Temporal lobe (tissue), 2 donors: ENCODE measurements around the gene KRTAP1-5. TPM values are rescaled to one million over a fixed set of nuclear protein-coding genes. Genes with fewer than 3 reads are reported as not detected.

Experiments
- small RNA-seq: library from RNA; depleted of rRNA; stranded (forward); fragments of <200 nt; gene quantifications from one replicate; pipeline ENCODE3, GENCODE V24; 2014; ENCODE audit warnings: low replicate concordance
- total RNA-seq: library from RNA; depleted of rRNA; stranded (reverse); fragments of >200 nt; gene quantifications from one replicate; pipeline ENCODE4 v1.2.3, GENCODE V29; 2014

KRTAP1-5 gene
- total RNA-seq, 1 donor from 2014 or later: not detected

Small RNA genes lying within 50 kb of the gene (small RNA-seq; reads per million reads assigned to genes)
- not detected for gene KRTAP3-4P

Other genes with a start within 250 kb of the KRTAP1-5 start
- gene KRT27, start 244.7 kb downstream of the KRTAP1-5 start, total RNA-seq: 0.25 TPM
- gene KRT28, start 227.2 kb downstream of the KRTAP1-5 start, total RNA-seq: 0.25 TPM
- gene KRT10, start 204.6 kb downstream of the KRTAP1-5 start, total RNA-seq: 4.4 TPM
- gene KRT12, start 160.0 kb downstream of the KRTAP1-5 start, total RNA-seq: not detected
- 0.25 TPM for gene KRT20, start 142.0 kb downstream of the KRTAP1-5 start, total RNA-seq
- gene KRT23, start 89.6 kb downstream of the KRTAP1-5 start, total RNA-seq: 0.25 TPM
- not detected for gene KRT39, start 60.3 kb downstream of the KRTAP1-5 start, total RNA-seq
- not detected for gene KRT40, start 42.9 kb downstream of the KRTAP1-5 start, total RNA-seq
- gene KRTAP3-3, start 33.0 kb downstream of the KRTAP1-5 start, total RNA-seq: not detected
- gene KRTAP3-2, start 27.3 kb downstream of the KRTAP1-5 start, total RNA-seq: not detected
- not detected for gene KRTAP3-1, start 18.1 kb downstream of the KRTAP1-5 start, total RNA-seq
- not detected for gene KRTAP1-4, start 3.0 kb upstream of the KRTAP1-5 start, total RNA-seq
- not detected for gene KRTAP1-3, start 7.7 kb upstream of the KRTAP1-5 start, total RNA-seq
- gene KRTAP1-1, start 14.2 kb upstream of the KRTAP1-5 start, total RNA-seq: not detected
- gene KRTAP2-1, start 20.1 kb upstream of the KRTAP1-5 start, total RNA-seq: not detected
- not detected for gene KRTAP2-2, start 28.0 kb upstream of the KRTAP1-5 start, total RNA-seq
- not detected for gene KRTAP2-3, start 32.9 kb upstream of the KRTAP1-5 start, total RNA-seq
- gene KRTAP2-4, start 38.7 kb upstream of the KRTAP1-5 start, total RNA-seq: not detected
- not detected for gene KRTAP4-7, start 56.9 kb upstream of the KRTAP1-5 start, total RNA-seq
- not detected for gene KRTAP4-8, start 70.9 kb upstream of the KRTAP1-5 start, total RNA-seq
- gene KRTAP4-16, start 75.0 kb upstream of the KRTAP1-5 start, total RNA-seq: not detected
- gene KRTAP4-9, start 78.2 kb upstream of the KRTAP1-5 start, total RNA-seq: not detected
- not detected for gene KRTAP4-11, start 91.2 kb upstream of the KRTAP1-5 start, total RNA-seq
- not detected for gene KRTAP4-12, start 97.0 kb upstream of the KRTAP1-5 start, total RNA-seq
- gene KRTAP4-6, start 113.3 kb upstream of the KRTAP1-5 start, total RNA-seq: not detected
- gene KRTAP4-5, start 122.6 kb upstream of the KRTAP1-5 start, total RNA-seq: not detected
- not detected for gene KRTAP4-4, start 133.5 kb upstream of the KRTAP1-5 start, total RNA-seq
- not detected for gene KRTAP4-3, start 141.0 kb upstream of the KRTAP1-5 start, total RNA-seq
- gene KRTAP4-2, start 151.0 kb upstream of the KRTAP1-5 start, total RNA-seq: not detected
- not detected for gene KRTAP4-1, start 157.7 kb upstream of the KRTAP1-5 start, total RNA-seq
- gene KRTAP9-1, start 162.7 kb upstream of the KRTAP1-5 start, total RNA-seq: not detected
- gene KRTAP9-2, start 199.4 kb upstream of the KRTAP1-5 start, total RNA-seq: not detected
- not detected for gene KRTAP9-3, start 205.2 kb upstream of the KRTAP1-5 start, total RNA-seq
- gene KRTAP9-8, start 210.8 kb upstream of the KRTAP1-5 start, total RNA-seq: not detected
- not detected for gene KRTAP9-4, start 222.5 kb upstream of the KRTAP1-5 start, total RNA-seq
- gene KRTAP9-9, start 228.2 kb upstream of the KRTAP1-5 start, total RNA-seq: not detected
- gene KRTAP9-6, start 238.2 kb upstream of the KRTAP1-5 start, total RNA-seq: not detected
- not detected for gene KRTAP9-7, start 248.5 kb upstream of the KRTAP1-5 start, total RNA-seq